Stimulated activated CD4-positive, alpha-beta T cell treated with anti-CD3 and anti-CD28 coated beads, Interleukin-4, amount 100 ng/mL, for 1 hour (primary cell): ENCODE data around the gene ZNF562.
"Not testable (repeated sequence)": the region's sequence is repeated elsewhere in the genome, so short reads cannot be mapped to it uniquely, and the experiment has no call there.

ENCODE experiments used
- DNase-seq: peaks from one replicate; pipeline ENCODE4 v3.0.0-alpha.2; 2020

ZNF562 gene

DNA sequence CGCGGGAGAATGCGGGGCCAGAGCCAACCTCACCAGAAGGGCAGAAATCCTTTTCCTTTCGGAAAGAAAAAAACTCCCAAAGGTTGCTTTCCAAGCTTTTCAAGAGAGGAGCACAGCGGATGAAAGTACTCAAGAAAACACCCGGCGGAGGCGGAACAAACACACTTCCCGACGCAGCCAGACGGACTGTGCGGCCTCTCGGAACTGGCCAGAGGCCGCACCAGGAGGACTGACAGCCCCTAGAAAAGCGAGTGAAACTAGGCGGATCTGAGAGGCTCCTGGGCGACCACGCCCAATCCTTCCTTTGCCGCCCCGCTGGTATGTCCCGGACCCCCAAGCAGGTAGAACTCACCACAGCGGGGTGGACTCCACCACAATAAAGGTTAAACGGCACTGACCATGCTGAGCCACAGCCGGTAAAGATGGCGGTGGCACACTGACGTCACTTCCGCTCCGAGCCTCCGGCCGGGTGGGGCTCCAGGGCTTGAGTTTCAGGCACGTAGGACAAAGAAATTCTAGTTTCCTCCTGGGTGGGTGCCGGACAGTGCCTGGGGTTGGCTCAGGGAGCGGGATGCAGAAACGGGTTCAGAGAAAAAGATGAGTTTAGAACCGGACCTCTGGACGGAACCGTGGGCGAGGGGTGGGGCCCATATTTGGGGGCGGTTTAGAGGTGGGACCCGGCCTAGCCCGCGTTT is at the start of gene ZNF562:
Gene ZNF562 (minus strand): TSS at position 438 of the 695 bp plus-strand sequence. CDS start 14,356 bp downstream, outside the sequence.
- peak; percentile 79 for DNase-seq

- DNase-seq, result no peak
These were observed 49.3 kb upstream of the ZNF562 start for GRCh38 chr19:9724157-9724556.

DNA sequence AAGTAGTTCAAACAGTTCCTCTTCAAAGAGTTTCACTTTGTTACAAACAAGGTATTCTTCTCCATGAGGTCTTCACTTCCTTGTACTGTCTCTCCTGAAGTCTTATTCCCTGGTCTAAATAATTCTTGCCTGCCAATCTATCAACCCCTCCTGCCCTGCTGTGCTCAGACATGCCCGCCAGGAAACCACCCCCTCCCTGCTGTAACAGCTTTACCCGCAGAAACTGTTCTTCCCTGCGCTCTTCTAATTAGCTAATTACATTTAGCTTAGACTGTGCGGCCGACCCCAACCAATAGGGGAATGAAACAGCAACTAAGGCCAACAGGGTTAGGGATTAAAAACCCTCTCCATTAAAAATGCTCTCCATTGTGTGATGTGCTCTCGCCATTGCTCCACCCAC is 47.0 kb upstream of the ZNF562 start:
- no peak for DNase-seq

GRCh38 chr19:9720541-9720940 is 45.6 kb upstream of the ZNF562 start:
- no peak for DNase-seq

GRCh38 chr19:9711815-9712214 is 36.9 kb upstream of the ZNF562 start:
- DNase-seq, result no peak

DNA sequence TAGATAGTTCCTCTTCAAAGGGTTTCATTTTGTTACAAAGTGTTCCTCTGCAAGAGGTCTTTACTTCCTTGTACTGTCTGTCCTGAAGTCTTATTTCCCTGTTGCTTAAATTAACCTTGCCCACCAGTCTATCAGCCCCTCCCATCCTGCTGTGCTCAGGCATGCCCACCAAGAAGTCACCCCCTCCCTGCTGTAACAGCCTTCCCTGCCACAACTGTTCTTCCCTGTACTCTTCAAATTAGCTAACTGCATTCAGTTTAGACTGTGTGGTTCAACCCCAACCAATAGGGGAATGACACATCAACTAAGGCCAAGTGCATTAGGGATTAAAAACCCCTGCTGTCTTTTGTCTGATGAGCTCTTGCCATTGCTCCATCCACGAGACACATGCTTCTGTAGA is 34.4 kb upstream of the ZNF562 start:
- DNase-seq, result no peak

DNA sequence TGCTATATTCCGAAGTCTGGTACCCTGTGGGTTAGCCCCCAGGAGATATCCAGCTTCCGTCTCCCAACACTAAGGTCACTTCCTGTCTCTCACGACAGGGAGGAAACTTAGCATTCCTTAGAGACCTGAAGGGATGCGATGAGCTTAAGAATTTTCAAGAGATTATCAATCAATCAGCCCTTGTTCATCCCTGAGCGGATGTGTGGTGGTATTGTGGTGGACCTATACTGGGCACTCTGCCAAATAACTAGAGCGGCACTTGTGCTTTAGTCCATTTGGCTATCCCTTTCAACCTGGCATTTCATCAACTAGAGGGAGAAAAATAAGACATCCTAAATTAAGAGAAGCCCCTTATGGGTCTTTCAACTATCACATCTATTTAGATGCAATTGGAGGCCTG is 30.9 kb upstream of the ZNF562 start:
- no peak for DNase-seq

DNA sequence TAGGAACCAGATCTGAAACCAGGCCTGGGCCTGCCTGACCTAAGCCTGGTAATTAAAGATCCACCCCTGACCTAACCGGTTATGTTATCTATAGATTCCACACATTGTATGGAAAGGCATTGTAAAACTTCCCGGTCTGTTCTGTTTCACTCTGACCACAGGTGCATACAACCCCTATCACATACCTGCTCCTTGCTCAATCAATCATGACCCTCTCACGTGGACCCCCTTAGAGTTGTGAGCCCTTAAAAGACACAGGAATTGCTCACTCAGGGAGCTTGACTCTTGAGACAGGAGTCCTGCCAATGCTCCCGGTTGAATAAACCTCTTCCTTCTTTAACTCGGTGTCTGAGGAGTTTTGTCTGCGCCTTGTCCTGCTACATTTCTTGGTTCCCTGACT is 27.3 kb upstream of the ZNF562 start:
- DNase-seq, result no peak

DNA sequence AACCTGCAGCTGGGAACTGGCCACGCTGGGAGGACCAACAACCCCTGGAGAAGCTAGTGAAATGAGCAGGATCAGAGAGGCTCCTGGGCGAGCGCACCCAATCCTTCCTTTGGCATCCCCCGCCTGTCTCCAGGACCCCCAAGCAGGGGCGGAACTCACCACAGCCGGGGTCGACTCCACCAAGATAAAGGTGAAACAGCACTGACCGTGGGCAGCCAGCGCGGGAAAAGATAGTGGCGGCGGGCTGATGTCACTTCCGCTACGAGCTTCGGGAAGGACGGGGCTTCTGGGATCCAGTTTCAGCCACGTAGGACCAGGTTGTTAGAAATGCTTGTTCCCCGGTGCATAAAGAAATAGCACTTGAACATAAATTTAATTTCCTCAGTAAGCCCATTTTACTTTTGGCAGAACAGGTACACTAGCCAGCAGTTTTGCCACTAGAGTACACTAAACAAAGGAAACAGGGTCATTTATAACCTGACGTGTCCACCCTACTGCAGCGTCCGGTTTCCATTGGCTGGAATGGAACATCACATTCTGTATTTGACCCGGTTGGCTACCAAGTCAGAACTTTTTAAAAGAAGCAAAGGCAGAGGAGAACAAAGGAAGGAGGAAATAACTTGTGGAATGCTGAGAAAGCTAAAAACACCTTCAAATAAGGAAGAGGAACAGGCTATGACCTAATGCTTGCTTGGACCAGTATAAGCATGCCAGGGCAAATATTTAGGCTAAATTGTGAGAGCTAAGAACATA is 25.5 kb upstream of the ZNF562 start:
- no peak for DNase-seq

DNA sequence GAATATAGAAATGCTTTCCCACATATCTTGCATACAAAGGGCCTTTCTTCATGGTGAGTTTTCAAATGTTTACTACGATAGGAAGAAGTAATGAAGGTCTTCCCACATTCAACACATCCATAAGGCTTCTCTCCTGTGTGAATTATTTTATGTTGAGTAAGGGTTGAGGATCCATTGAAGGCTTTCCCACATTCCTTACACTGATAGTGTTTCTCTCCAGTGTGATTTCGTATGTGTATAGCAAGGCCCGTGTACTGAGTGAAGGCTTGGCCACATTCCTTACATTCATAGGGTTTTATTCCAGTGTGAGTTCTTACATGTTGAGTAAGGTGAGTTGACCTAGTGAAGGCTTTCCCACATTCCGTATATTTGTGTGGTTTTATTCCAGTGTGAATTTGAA is 15.4 kb upstream of the ZNF562 start:
- not testable (repeated sequence) for DNase-seq

DNA sequence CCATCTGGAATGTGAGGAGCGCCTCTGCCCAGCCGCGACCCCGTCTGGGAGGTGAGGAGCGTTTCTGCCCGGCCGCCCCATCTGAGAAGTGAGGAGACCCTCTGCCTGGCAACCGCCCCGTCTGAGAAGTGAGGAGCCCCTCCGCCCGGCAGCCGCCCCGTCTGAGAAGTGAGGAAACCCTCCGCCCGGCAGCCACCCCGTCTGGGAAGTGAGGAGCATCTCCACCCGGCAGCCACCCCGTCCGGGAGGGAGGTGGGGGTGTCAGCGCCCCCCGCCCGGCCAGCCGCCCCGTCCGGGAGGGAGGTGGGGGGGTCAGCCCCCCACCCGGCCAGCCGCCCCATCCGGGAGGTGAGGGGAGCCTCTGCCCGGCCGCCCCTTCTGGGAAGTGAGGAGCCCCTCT is 5.1 kb upstream of the ZNF562 start:
- DNase-seq, result not testable (repeated sequence)

GRCh38 chr19:9675358-9675901 is 530 bp upstream of the ZNF562 start:
- DNase-seq, result not testable (repeated sequence)

GRCh38 chr19:9673912-9674662 is 813 bp downstream of the ZNF562 start:
- peak; percentile 13 for DNase-seq

DNA sequence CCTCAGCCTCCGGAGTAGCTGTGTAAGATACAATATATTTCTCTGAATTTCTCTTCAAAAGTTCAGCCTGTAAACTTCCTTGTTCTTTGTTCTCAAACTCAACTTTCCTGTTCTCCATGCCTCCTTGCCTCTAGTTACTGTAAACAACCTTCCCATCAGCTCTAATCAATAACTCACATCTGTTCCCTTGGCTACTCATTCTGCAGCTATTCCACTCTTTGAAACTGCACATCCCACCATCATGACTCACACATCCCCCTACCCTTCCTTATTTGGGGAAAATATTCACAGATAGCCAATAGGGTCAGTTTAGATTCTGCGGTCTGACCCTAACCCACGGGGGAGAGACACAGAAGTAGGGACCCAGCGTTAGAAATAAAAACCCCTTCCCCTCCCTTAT is 2.0 kb downstream of the ZNF562 start:
- DNase-seq, result no peak

DNA sequence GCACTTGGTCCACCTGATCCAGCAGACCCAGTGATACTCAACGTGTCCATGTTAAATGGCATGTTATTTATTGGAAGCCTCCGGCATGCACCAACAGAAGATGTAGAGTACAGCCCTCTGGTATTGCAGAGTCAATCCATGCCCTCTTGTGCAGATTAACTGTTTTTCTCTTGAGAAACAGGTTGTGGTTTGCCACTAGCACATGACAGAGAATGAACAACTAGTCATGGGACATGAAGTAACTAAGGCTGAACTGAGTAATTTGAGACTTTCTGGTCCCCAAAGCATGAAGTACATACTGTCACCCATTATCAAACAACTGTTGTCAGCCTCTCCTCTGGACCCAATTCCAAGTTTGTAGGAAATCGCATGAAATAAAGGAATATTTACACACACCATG is 3.2 kb downstream of the ZNF562 start:
- DNase-seq, result no peak

GRCh38 chr19:9668544-9668943 is 6.4 kb downstream of the ZNF562 start:
- DNase-seq, result no peak

GRCh38 chr19:9667898-9668297 is 7.0 kb downstream of the ZNF562 start:
- no peak for DNase-seq

- no peak for DNase-seq
These were observed 16.1 kb downstream of the ZNF562 start for GRCh38 chr19:9658769-9659168.

GRCh38 chr19:9653066-9653555 is 21.8 kb downstream of the ZNF562 start:
- DNase-seq, result not testable (repeated sequence)

GRCh38 chr19:9651464-9651863 is 23.4 kb downstream of the ZNF562 start:
- not testable (repeated sequence) for DNase-seq

DNA sequence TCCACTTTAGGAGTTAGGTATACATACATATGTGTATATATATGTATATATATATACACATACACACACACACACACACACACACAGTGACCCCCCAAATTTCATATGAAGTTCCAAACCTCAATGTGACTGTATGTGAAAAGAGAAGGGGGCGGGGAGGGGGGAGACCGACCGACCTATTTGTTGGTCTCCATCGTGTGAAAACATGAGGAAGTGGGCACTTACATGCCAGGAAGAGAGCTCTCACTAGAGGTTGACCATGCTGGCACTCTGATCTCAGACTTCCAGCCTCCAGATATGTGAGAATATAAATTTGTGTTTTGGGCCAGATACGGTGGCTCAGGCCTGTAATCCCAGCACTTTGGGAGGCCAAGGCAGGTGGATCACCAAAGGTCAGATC is 24.6 kb downstream of the ZNF562 start:
- no peak for DNase-seq

DNA sequence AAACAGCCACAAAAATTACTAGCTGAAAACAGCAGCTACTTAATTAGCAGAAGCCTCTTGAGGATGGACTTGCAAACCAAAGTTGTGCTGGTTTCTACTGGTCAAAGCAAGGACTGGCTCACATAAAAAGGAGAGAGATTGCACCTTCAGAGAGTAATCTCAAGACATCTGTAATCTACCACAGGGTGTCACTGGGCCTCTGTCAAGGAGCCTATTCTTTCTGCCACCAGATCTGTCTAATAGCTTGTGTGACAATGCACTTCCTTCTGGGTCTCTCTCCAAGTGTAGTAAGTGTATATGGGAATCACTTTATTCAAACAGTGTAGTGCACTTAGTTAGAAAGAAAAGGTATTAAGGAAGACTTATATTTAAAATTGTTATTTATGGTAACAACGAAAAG is 29.4 kb downstream of the ZNF562 start:
- no peak for DNase-seq

DNA sequence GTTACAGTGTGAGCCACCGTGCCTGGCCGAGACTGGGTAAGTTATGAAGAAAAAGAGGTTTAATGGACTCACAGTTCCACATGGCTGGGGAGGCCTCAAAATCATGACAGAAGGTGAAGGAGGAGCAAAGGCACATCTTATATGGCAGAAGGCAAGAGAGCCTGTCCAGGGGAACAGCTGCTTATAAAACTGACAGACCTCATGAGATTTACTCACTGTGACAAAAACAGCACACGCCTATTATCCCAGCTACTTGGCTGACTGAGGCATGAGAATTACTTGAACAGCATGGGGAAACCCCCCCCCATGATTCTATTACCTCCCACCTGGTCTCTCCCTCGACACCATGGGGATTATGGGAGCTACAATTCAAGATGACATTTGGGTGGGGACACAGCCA is 30.4 kb downstream of the ZNF562 start:
- no peak for DNase-seq
